Retinal pigment epithelial cell (primary cell): Measurements from ENCODE around the gene CSKMT.

ENCODE experiments used
- DNase-seq: peaks from one replicate; pipeline ENCODE4 v3.0.0-alpha.2; 2010; ENCODE audit warnings: low read depth
- H3K4me3 ChIP-seq: 2 replicates; pipeline ENCODE4 v1.5.1; 2011; ENCODE audit warnings: mild to moderate bottlenecking, low read length, control low read depth, moderate library complexity
- TF ChIP-seq, protein P1 (sequence below): conservative IDR thresholded peaks from 2 replicates; pipeline ENCODE4 v1.5.1; 2011; ENCODE audit warnings: low read depth, low read length, control low read depth, inconsistent platforms

The CSKMT gene

DNA sequence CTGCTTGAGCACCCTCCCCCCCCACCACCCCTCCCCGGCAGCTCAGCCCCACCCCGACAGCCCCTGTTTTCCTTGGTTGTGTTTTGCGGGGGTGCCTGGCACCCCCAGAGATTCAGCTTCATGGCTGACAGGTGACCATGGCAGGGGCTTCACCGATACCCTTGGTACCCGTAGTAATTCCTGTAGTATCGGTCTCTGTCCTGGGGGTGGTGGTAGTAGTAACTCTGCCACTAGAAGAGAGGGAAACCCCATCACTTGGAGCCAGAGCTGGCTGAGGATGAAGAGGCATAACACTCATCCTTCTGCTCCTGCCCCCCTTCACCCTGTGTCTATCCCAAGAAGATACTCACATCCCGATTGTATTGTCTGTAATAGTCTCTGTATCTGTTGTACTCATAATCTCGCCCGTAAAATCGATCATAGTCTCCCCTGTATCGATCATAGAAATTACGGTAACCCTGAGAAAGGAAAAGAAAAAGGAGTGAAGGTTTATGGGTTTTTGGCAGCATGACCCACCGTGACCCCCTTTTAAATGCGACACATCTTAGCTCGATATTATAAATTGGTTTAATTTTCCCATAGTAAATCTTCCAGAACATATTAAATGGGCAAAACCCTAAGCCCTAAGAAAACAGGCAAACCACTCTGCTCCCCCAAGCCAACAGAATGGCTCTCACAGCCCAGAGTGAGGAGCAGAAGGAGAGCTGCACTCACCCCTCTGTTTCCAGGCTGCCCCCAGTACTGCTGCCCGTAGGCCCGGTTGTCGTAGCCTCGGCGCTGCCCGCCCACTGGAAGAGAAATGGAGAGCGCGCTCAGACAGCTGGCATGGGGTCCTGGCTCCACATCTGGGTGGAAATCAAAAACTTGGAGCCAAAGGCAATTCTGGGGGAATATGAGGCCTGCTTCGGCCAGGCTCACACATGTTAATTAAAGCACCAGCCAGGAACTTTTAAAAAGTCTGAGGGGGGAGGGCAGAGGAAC is 50.3 kb downstream of the CSKMT start:
- TF ChIP-seq, protein P1, sequence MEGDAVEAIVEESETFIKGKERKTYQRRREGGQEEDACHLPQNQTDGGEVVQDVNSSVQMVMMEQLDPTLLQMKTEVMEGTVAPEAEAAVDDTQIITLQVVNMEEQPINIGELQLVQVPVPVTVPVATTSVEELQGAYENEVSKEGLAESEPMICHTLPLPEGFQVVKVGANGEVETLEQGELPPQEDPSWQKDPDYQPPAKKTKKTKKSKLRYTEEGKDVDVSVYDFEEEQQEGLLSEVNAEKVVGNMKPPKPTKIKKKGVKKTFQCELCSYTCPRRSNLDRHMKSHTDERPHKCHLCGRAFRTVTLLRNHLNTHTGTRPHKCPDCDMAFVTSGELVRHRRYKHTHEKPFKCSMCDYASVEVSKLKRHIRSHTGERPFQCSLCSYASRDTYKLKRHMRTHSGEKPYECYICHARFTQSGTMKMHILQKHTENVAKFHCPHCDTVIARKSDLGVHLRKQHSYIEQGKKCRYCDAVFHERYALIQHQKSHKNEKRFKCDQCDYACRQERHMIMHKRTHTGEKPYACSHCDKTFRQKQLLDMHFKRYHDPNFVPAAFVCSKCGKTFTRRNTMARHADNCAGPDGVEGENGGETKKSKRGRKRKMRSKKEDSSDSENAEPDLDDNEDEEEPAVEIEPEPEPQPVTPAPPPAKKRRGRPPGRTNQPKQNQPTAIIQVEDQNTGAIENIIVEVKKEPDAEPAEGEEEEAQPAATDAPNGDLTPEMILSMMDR: no peak
- DNase-seq: no peak
- H3K4me3 ChIP-seq: no peak overlapping the region

DNA sequence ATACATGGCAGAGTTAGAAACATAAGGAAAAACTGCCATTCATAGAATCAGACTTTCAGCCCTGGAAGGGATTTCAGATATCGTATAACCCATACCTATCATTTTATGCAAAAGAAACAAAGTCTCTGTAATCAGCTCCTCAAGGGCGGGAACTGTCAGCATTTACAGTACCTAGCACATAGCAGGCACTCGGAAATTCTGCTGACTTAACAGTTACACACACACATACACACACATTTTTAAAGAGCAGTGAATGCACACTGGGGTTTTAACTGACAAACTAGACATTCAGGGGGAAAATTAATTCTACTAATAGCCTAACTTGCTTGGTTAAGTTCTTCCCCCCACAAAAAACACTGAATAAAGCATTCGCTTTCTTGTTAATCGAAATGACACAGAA is 51.1 kb downstream of the CSKMT start:
- TF ChIP-seq, protein P1: no peak
- DNase-seq: no peak
- H3K4me3 ChIP-seq: no peak overlapping the region

DNA sequence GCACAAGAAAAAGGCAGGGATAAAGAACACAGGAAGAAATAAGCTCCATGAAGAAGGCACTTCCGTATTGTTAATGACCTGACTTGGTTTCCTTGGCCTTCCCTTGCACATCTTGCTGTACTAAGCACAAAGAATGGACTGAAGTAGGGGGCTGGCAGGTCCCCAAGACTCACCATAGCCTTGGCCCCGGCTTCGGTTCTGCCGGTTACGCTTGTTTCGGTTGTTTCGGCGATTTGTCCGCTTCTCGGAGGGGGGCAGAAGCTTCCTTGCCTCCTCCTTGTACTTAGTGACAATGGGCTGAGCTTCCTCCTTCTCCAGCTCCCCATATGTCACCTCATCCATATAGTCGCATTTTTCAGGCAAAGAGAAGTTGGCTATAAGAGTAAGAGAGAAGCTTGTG is 51.7 kb downstream of the CSKMT start:
- DNase-seq: no peak
- TF ChIP-seq, protein P1: no peak
- no peak overlapping the region for H3K4me3 ChIP-seq
